GM12891 (cell line): ENCODE results near the gene FEZ2.

ENCODE experiments used
- DNase-seq: peaks from one replicate; pipeline ENCODE4 v3.0.0; 2011; ENCODE audit warnings: low spot score; ENCODE audit not compliant: insufficient read length
- FAIRE-seq: peaks from 2 replicates; lab custom pipeline; 2011; peaks lifted over from hg19 to GRCh38; lab: Jason Lieb, UNC
- PAX5 ChIP-seq: IDR thresholded peaks from 2 replicates; pipeline ENCODE4 v1.6.1; 2011; ENCODE audit warnings: low read length, moderate library complexity, mild to moderate bottlenecking; ENCODE audit not compliant: insufficient read depth, severe bottlenecking
- POLR2A ChIP-seq: IDR thresholded peaks from 2 replicates; pipeline ENCODE4 v1.6.1; 2011; ENCODE audit warnings: low read depth, low read length, control low read depth
- POLR2AphosphoS5 ChIP-seq: IDR thresholded peaks from 2 replicates; pipeline ENCODE4 v1.6.1; 2011; ENCODE audit warnings: low read depth, low read length, control low read depth
- POU2F2 ChIP-seq: IDR thresholded peaks from 2 replicates; pipeline ENCODE4 v1.6.1; 2011; ENCODE audit warnings: low read depth, mild to moderate bottlenecking, control low read depth, low read length, moderate library complexity
- SPI1 ChIP-seq: IDR thresholded peaks from 2 replicates; pipeline ENCODE4 v1.6.1; 2011; ENCODE audit warnings: low read depth, low read length, control low read depth
- TAF1 ChIP-seq: IDR thresholded peaks from 2 replicates; pipeline ENCODE4 v1.6.1; 2011; ENCODE audit warnings: low read depth, low read length, control low read depth

FEZ2 gene

DNA sequence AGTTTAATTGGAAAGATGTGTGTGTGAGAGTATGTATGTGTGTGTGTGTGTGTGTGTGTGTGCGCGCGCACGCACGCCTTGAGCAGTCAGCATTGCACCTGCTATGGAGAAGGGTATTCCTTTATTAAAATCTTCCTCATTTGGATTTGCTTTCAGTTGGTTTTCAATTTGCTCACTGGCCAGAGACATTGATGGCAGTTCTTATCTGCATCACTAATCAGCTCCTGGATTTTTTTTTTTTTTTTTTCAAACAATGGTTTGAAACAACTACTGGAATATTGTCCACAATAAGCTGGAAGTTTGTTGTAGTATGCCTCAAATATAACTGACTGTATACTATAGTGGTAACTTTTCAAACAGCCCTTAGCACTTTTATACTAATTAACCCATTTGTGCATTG lies 48.0 kb downstream of the FEZ2 start:
- no peak for TF ChIP-seq TAF1
- no peak for TF ChIP-seq POLR2A
- TF ChIP-seq POU2F2: no peak
- DNase-seq (no peak), FAIRE-seq (no peak)

- FAIRE-seq (no peak), DNase-seq (no peak)
- TF ChIP-seq POU2F2: no peak
- no peak for TF ChIP-seq POLR2A
- no peak for TF ChIP-seq SPI1
- no peak for TF ChIP-seq TAF1
- TF ChIP-seq POLR2AphosphoS5: no peak
Observed at GRCh38 chr2:36549165-36549574, 48.8 kb downstream of the FEZ2 start.

DNA sequence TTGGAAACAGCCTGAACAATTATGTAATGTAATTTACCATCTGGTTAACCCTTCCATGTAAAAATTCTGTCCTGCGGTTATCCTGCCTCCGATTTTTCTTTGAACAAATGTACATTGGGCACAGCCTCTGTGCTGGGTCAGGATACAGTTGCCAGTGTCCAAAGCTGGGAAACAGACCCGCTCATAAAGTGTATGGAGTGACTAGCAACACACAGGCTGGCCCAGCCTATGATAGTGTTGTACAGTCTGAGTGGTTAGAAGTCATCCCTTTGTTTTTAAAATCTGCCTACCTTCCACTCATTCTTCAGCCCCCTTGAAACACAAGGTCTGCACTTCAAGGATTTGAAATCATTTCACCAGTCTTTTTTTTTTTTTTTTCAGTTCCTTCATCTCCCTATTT lies 50.1 kb downstream of the FEZ2 start:
- no peak for TF ChIP-seq POLR2A
- DNase-seq (no peak), FAIRE-seq (no peak)

GRCh38 chr2:36545871-36546416 lies 52.0 kb downstream of the FEZ2 start:
- DNase-seq (no peak), FAIRE-seq (no peak)
- TF ChIP-seq POU2F2: no peak
- no peak for TF ChIP-seq POLR2A
- TF ChIP-seq TAF1: no peak
- TF ChIP-seq SPI1: no peak
- TF ChIP-seq PAX5: no peak
- no peak for TF ChIP-seq POLR2AphosphoS5

DNA sequence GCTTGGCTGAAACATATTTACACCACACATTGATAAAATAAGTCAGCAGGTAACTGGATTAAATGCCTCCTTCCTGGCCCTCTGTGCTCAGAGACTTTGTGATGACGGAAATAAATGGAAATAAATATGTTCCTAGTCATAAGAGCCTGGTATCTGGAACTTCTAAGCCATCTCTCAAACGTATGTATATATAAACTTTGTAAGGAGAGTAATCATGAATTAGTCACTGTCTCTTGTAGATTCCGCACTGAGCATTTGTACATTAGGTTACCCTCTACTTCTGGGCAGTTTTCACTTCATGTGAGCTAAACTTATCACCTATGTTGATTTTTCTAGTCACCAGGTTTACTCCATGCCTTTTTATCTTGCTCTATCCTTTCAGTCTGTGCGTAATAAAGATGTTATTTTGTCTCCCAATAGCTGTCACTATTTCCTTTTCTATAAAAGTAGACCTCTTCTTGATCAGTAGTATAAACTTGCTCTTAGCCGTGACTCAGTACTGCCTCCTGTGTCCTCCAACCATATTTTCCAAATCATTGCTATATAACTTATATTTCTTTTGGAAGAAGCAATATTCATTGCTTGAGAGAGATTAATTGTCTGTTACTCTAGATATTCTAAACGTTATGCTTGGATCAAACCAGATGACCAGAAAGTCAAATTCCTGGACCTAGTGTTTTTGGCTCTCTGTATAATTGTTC lies 53.2 kb downstream of the FEZ2 start:
- FAIRE-seq: no peak
- TF ChIP-seq POLR2AphosphoS5 (no peak), TAF1 (no peak), POU2F2 (no peak), SPI1 (no peak), PAX5 (no peak), POLR2A (no peak)
- no peak for DNase-seq

DNA sequence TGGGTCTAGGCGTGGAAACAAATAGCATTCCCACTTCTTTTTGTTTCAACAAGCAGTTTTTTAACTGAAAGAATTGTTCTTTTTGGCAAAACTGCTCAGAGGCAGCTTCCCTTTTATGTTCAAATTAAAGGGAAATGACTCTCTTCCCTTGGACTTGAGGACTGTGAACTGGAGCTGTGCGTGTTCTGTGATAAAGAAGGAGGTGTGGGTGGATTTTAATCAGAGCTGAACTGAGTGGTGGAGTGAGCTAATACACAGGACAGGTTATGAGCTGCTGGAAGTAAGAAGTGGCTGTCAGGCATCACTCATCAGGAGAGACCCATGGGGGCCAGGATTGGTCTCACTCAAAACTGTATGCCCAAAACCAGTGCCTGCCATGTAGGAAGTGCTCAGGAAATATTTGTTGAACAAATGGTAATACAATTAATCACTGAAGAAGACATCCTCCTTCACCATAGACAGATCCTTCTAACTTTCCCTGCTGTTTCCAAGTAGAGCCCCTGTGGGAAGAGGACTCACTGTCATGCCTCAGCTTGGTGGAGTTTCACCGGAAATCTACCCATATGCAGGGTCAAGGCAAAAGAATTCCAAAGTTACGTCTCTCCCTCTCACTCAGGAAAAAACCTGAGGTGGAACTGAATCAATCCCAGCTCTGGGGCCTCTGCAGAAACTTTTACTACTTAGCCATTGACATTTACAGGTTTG lies 55.9 kb downstream of the FEZ2 start:
- no peak for TF ChIP-seq TAF1
- no peak for TF ChIP-seq POLR2A
- TF ChIP-seq POLR2AphosphoS5: no peak
- no peak for TF ChIP-seq PAX5
- no peak for TF ChIP-seq SPI1
- TF ChIP-seq POU2F2: no peak
- FAIRE-seq (no peak), DNase-seq (no peak)

GRCh38 chr2:36540986-36541754 lies 56.8 kb downstream of the FEZ2 start:
- TF ChIP-seq POLR2AphosphoS5 (no peak), POU2F2 (no peak), SPI1 (no peak), PAX5 (no peak), POLR2A (no peak), TAF1 (no peak)
- no peak for DNase-seq
- no peak for FAIRE-seq

GRCh38 chr2:36539631-36540030 lies 58.3 kb downstream of the FEZ2 start:
- no peak for DNase-seq
- TF ChIP-seq TAF1: no peak
- no peak for FAIRE-seq

- FAIRE-seq (no peak), DNase-seq (no peak)
- TF ChIP-seq PAX5 (no peak), POLR2AphosphoS5 (no peak), POU2F2 (no peak)
Observed at GRCh38 chr2:36538335-36538734, 59.6 kb downstream of the FEZ2 start.

GRCh38 chr2:36536776-36537175 lies 61.2 kb downstream of the FEZ2 start:
- TF ChIP-seq TAF1 (no peak), PAX5 (no peak), SPI1 (no peak), POLR2A (no peak), POU2F2 (no peak), POLR2AphosphoS5 (no peak)
- FAIRE-seq: no peak
- no peak for DNase-seq
